Cardiac septum (tissue), 1 donor: Measurements from ENCODE around the gene ITGA11. TPM values are rescaled to one million over a fixed set of nuclear protein-coding genes. Genes with fewer than 3 reads are reported as not detected.

Source experiments
- DNase-seq: peaks from one replicate; pipeline ENCODE4 v3.0.0-alpha.2; 2020; ENCODE audit warnings: low spot score
- intact Hi-C: fragments of 100-400 bp; cut with DNase I; formaldehyde crosslinking; loops from one replicate; pipeline ENCODE4 v1.14.0; 2022
- total RNA-seq: library from RNA; stranded (reverse); fragmentation: NEBNext Ultra II Directional; extraction: Animal tissue kit (Norgen Biotek cat#: 25700); gene quantifications from one replicate; pipeline ENCODE4 v1.2.1, GENCODE V29; 2021
- donor health status: DM: no; HTN: no; CAD: no.

ITGA11 gene
- total RNA-seq, 1 donor from 2014 or later: 9.3 TPM

GRCh38 chr15:68379759-68380290, 52.1 kb downstream of the ITGA11 start:
- peak; percentile 43 for DNase-seq

GRCh38 chr15:68379058-68379758, 52.8 kb downstream of the ITGA11 start:
- intact Hi-C loops: no loop called here
- DNase-seq: peak; percentile 46

More at GRCh38 chr15:68379759-68380290, 52.1 kb downstream of the ITGA11 start:
- intact Hi-C loops: loop anchor here (5.0 kb wide), 1 partner anchor 128 kb away; no protein-coding TSS in a partner anchor

GRCh38 chr15:68378595-68378994, 53.4 kb downstream of the ITGA11 start:
- intact Hi-C loops: no loop called here
- no peak for DNase-seq

DNA sequence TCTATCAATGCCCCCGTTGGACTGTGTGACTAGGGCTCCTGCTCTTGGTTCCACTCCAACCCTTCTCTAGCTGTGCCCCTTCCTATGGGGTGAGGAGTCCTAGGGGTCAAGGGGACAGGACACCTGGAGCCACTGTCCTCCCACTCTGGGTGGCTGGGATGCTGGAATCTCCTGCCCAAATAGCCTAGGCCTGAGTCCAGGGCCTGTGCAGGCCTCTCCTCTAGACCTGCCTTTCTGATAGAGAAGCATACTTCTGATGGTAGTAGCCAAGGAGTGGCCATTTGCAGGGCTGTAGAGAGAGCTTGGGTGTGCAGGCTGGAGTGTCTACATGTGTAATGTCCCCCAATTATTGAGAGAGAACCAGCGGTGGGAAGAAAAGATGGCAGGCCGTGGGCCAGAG, 54.2 kb downstream of the ITGA11 start:
- DNase-seq: peak; percentile 53
- intact Hi-C loops: no loop called here

- intact Hi-C loops: no loop called here
- DNase-seq: peak; percentile 70
These were observed 55.4 kb downstream of the ITGA11 start for GRCh38 chr15:68376447-68377060.

DNA sequence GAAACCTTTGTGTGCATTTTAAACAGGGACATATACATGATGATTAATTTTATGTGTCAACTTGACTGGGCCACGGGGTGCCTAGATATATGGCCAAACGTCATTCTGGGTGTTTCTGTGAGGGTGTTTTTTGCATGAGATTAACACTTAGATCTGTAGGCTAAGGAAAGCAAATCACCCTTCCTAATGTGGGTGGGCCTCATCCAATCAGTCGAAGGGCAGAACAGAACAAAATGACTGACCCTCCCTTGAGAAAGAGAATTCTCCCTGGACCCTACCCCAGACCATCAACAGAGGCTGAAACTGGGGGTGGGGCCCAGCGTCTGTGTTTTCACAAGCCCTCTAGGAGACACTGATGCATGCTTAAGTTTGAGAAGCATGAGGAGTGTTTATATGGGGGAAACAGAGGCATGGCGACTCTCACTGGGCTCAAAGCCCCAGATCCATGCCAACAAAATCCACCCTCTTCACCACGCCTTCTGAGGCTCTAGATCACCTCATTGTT, 56.2 kb downstream of the ITGA11 start:
- intact Hi-C loops: no loop called here
- peak; percentile 14 for DNase-seq

DNA sequence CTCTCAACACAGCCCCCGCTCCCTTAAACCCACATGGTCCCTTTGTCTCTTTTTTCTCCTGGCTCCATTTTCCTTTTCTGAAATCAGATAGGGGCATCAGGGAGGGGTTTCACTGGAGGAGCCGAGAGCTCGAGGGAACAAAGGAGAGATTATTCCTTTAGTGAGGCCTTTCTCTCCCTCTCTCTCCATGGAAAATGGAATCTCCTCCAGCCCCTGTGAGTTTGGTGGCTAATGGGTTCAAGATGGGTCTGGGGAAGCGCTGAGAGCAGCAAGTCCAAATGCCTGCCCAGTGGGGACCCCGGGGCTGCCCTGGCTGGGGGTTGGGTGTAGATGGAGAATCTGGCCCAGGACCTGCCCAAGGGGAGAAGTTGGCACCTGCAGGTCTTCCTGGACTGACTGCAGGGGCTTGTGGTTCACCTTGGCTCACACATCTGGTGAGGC, 56.8 kb downstream of the ITGA11 start:
- intact Hi-C loops: no loop called here
- peak; percentile 69 for DNase-seq

DNA sequence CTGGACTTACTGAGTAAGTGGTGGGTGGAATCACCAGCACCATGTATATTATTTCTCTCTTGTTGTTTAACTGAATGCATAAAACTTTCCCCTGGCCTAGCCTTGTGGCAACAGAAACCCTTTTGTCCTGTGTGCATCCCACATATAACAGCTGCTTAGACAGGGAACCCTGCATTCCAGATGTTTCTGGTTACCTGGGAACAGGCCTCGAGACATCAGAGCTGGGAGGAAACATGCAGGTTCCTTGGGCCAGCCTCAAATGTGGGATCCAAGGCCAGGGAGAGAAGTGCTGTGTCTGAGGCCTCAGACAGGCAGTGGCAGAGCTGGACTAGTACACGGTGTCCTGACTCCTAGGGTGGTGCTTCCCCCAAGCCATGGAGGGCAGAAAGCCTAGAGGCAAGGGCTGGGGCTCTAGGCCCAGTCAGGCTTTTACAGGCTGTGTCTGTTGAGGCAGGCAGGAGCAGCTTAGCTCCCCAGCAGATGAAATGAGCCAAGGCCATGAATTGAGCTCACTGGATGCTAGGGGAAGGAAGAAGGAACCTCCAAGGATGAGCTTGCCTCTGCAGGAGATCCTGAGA, 57.7 kb downstream of the ITGA11 start:
- intact Hi-C loops: no loop called here

DNA sequence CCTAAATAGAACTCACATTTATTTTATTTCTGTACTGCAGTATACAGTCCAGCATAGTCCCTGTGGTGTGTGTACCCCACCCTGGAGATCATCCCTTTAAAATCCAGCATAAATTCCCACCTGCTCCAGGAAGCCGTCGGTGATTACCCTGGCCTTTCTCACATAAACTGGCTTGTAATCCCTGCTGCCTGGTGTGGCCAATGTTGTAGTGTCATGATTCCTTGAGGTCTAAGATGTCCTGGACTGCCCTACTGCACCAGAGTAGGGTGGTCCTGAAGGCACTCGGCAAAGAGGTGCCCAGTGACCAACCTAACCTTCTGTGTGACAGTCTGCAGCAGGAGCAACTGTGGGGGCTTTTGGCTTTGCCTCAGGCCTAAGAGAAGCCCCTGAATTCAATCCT, 58.9 kb downstream of the ITGA11 start:
- peak; percentile 22 for DNase-seq
- intact Hi-C loops: no loop called here

More for the DNA sequence above, 57.7 kb downstream of the ITGA11 start:
- DNase-seq: peak; percentile 73

GRCh38 chr15:68372291-68372811, 59.6 kb downstream of the ITGA11 start:
- peak; percentile 65 for DNase-seq
- intact Hi-C loops: no loop called here

DNA sequence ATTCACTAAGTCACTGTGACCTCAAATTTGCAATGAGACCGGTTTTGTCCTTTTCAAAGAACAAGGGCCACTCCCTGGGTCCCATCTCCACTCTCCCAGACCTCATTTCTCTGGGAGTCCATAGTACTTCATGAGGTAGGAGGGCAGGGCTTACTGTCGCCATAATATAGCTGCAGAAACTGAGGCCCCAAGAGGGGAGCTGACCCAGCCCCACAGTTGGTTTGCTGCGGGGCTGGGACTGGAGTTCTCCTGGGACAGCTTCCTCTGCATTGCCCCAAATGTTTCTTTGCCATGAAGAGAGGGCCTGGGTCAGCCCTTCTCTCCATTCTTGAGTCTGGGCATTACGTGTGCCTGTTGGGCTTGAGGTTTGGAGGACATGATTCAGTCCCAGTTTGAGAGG, 60.1 kb downstream of the ITGA11 start:
- intact Hi-C loops: no loop called here

DNA sequence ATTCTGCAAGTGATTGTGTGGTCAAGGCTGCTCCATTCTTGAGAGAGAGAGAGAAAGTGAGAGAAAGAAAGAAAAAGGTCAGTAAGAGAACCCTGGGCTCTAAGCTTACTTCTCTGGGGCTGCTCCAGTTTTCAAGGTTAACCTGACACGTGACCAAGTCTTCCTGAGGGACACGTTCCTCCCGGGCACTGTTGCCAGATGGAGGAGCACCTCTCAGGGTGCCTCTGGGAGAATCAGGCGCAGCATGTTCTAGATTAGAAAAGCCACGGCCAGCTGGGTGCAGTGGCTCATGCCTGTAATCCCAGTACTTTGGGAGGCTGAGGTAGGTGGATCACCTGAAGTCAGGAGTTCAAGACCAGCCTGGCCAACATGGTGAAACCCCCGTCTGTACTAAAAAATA, 60.8 kb downstream of the ITGA11 start:
- intact Hi-C loops: no loop called here

More for the DNA sequence above, 60.1 kb downstream of the ITGA11 start:
- no peak for DNase-seq

GRCh38 chr15:68370768-68371151, 61.2 kb downstream of the ITGA11 start:
- no peak for DNase-seq
- intact Hi-C loops: no loop called here

More for the DNA sequence above, 60.8 kb downstream of the ITGA11 start:
- DNase-seq: peak; percentile 70

DNA sequence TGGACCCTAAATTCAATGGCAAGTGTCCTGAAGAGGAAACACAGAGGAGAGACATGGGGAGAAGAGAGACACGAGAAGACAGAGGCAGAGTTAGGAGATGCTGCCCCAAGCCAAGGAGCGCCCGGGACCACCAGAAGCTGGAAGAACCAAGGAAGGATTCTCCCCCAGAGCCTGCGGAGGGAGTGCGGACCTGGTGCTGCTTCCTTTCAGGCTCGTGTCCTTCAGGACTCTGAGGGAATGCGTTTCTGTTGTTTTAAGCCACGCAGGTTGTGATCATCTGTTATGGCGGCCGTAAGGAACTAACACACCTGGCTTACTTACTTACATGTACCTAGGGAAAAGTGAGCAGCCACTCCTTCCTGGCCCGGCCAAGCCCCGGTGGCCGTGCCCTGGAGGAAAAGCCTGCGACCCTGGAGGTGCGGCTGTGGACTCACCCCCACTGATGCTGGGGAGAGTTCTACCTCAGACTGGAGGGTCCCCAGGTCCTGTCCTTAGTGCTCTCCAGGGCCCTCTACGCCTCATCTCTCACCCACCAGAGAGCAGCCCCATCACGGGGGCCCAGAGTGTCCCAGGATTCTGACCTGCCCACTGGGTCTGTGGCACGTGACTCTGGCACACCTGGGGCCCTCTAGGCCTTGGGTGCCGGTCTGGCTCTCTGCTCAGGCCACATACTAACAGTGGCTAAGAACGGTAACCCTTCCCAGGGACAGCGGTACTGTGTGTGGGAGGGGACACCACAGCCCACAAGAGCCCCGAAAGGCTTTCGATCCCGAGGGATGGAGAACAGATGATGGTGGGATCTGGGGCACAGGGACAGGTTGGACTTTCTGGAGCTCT, 61.8 kb downstream of the ITGA11 start:
- intact Hi-C loops: loop anchor here (5.0 to 10.0 kb wide), 2 partner anchors 63 to 175 kb away; no protein-coding TSS in a partner anchor

DNA sequence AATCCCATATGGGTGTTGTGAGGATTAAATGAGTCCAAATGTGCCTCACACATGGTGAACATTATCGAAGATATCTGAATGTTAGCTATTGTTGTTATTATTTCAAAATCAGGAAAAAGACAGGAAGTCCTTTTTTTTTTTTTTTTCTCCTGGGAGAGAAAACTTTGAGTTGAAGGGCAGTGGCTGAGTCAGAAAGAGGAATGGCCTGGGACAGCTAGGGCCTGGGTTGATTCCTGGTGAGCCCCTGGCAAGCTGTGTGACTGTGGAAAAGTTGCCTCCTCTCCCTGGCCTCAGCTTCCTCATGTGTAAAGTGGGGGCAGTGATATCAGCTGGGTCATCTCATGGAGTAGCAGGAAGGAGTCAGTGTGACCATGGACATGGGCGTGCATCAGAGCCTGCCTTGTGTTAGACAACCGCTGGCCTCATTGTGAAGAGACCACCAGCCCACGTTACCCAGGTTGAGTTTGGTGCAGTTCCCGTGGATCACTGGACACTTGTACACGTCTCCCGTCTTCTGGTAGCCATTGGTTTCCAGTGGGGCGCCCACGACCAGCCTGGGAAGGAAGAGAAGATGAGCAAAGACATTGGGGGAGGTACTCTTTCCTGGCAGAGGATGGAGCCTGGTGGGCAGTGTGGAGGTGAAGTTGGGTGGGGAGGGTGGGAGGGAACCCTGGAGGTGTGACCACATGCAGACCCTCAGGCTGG, 63.1 kb downstream of the ITGA11 start:
- intact Hi-C loops: loop anchor here (5.0 to 10.0 kb wide), 2 partner anchors 62 to 176 kb away; no protein-coding TSS in a partner anchor
- DNase-seq: peak; percentile 7

More for the DNA sequence above, 61.8 kb downstream of the ITGA11 start:
- peak; percentile 72 for DNase-seq

GRCh38 chr15:68367992-68368391, 64.0 kb downstream of the ITGA11 start:
- DNase-seq: no peak
- intact Hi-C loops: loop anchor here (5.0 to 10.0 kb wide), 2 partner anchors 61 to 177 kb away; no protein-coding TSS in a partner anchor

- intact Hi-C loops: loop anchor here (5.0 to 10.0 kb wide), 2 partner anchors 60 to 178 kb away; no protein-coding TSS in a partner anchor
- DNase-seq: no peak
These were observed 64.7 kb downstream of the ITGA11 start for GRCh38 chr15:68367226-68367625.

DNA sequence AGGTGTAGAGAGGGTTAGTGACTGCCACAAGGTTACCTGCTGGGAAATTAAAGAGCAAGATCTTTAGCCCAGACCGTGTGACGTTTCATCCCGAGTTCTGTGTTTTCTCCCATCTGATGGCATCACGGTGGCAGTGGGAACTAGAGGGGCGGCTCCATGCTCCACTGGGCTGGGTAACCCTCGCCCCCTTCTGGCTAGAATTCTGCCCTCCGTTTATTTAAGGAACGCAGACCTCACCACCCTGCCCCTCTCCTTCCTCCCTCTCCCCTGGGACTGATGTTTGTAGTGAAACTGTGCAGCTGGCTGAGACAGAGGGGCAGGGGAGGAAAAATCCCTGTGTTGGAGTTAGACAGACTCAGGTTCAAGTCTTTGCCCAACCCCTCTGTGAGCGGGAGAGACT, 65.6 kb downstream of the ITGA11 start:
- DNase-seq: no peak
- intact Hi-C loops: loop anchor here (5.0 to 10.0 kb wide), 2 partner anchors 59 to 178 kb away; no protein-coding TSS in a partner anchor
